Measurements from ENCODE around the gene MRPL54. TPM values are rescaled to one million over a fixed set of nuclear protein-coding genes. Genes with fewer than 3 reads are reported as not detected.
A peak's percentile ranks its signal among the peaks of the same experiment; 100 is the strongest.
"Not testable (repeated sequence)": the region's sequence is repeated elsewhere in the genome, so short reads cannot be mapped to it uniquely, and the experiment has no call there.

Gene MRPL54
- total RNA-seq, 2 experiments from 2014 or later: 47.4 to 50.9 TPM

DNA sequence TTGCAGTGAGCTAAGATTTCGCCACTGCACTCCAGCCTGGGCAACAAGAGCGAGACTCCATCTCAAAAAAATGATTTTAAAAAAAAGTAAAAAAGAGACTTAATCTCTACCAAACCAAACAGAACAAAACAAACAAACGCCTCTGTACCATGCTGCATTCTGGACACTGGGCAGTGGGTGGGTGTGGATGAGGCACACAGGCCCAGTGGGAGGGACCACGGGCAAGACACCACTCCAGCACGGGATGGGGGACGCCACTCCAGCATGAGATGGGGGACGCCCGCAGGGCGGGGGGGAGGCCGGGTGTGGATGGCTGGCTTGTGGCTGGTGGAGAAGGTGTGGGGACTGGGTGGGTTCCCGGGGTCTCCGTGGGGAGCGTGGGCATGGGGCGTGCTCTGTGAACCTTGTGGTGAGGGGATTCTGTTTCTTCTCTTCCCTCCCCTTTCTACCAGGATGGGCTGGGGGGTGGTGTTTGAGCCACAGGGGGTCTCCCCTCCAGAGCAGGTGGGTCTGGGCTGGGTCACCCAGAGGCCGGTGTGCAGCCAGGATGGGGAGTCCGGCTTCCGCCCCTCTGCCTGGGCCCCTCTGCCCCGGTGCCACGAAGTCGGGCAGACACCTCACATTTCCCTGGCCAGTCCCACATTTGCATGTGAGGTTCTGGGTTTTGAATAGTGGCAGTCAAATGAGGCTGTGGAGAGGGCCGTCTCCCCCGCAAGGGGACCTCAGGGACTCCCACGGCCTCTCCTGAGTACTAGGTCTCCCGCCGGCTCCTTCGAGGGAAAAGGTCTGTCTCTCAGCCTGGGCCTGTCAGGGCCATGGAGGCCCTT, 47.6 kb downstream of the MRPL54 start:
- no peak for ATAC-seq
- POLR2A ChIA-PET: no interaction called here
- no peak overlapping the region for H3K4me3 Mint-ChIP-seq
- no peaks in the 10 kb centered on the region for H3K27me3 Mint-ChIP-seq
- no peak overlapping the region for H3K27ac Mint-ChIP-seq
- peak; percentile 57 for DNase-seq
- peaks cover 3% of the 10 kb centered on the region for H3K36me3 Mint-ChIP-seq (ENCODE audit: low read depth)
- H3K9me3 Mint-ChIP-seq: peaks cover 4% of the 10 kb centered on the region
- H3K4me1 Mint-ChIP-seq (ENCODE audit: low read depth): peaks cover 56% of the 10 kb centered on the region
- TF ChIP-seq, protein P1, sequence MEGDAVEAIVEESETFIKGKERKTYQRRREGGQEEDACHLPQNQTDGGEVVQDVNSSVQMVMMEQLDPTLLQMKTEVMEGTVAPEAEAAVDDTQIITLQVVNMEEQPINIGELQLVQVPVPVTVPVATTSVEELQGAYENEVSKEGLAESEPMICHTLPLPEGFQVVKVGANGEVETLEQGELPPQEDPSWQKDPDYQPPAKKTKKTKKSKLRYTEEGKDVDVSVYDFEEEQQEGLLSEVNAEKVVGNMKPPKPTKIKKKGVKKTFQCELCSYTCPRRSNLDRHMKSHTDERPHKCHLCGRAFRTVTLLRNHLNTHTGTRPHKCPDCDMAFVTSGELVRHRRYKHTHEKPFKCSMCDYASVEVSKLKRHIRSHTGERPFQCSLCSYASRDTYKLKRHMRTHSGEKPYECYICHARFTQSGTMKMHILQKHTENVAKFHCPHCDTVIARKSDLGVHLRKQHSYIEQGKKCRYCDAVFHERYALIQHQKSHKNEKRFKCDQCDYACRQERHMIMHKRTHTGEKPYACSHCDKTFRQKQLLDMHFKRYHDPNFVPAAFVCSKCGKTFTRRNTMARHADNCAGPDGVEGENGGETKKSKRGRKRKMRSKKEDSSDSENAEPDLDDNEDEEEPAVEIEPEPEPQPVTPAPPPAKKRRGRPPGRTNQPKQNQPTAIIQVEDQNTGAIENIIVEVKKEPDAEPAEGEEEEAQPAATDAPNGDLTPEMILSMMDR (IDR thresholded peaks at IDR 0.05): no peak
- intact Hi-C loops (cut with micrococcal nuclease): loop anchor here (10.0 kb wide), 1 partner anchor 45 kb away; the partner anchor contains the start of genes APBA3 and MRPL54
- CTCF ChIA-PET: no interaction called here

DNA sequence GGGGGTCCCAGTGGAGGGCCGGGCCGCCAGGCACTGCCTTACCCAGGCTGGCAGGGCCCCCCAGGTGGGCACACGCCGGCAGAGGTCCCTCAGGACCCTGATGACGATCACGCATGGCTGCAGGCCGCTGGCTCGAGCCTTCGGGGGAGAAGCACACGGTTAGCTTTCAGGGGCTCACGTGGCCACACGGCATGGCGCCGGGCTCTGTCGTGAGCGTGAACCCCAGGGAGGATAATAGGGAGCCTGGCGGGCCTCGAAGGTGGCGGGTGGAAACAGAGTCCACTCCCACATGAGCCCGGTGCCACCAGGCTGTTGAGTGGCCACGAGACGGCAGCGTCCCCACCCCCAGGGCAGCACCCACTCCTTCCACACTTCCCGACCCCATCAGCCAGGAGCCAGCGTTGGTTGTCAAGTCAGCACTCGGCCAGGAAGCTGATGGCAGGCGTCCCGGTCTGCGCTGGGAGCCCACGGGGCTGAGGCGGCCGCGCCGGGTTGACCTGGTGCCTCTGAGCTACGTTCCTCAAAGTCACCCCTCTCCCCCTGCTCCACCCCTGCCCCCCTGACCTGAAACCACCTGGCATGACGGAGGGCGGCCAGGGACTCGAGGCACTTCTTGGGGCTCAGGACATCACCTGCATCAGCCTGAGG, 48.4 kb downstream of the MRPL54 start:
- CTCF ChIA-PET: interaction anchor here (2.6 kb wide), 1 partner anchor 11 kb away, joined by 14 read pairs; no protein-coding TSS in a partner anchor
- H3K4me3 Mint-ChIP-seq: no peak overlapping the region
- H3K4me1 Mint-ChIP-seq (ENCODE audit: low read depth): peaks cover 56% of the 10 kb centered on the region
- peaks cover 3% of the 10 kb centered on the region for H3K36me3 Mint-ChIP-seq (ENCODE audit: low read depth)
- H3K27ac Mint-ChIP-seq: peak overlapping the region; percentile 52
- no peaks in the 10 kb centered on the region for H3K27me3 Mint-ChIP-seq
- H3K9me3 Mint-ChIP-seq: peaks cover 4% of the 10 kb centered on the region
- TF ChIP-seq, protein P1 (IDR thresholded peaks at IDR 0.05): no peak
- DNase-seq: no peak
- POLR2A ChIA-PET: interaction anchor here (2.9 kb wide), 2 partner anchors 24 to 27 kb away, joined by 9 to 15 read pairs; partner anchors contain the start of gene MATK
- intact Hi-C loops (cut with micrococcal nuclease): loop anchor here (10.0 kb wide), 1 partner anchor 46 kb away; the partner anchor contains the start of genes APBA3 and MRPL54
- ATAC-seq: no peak

DNA sequence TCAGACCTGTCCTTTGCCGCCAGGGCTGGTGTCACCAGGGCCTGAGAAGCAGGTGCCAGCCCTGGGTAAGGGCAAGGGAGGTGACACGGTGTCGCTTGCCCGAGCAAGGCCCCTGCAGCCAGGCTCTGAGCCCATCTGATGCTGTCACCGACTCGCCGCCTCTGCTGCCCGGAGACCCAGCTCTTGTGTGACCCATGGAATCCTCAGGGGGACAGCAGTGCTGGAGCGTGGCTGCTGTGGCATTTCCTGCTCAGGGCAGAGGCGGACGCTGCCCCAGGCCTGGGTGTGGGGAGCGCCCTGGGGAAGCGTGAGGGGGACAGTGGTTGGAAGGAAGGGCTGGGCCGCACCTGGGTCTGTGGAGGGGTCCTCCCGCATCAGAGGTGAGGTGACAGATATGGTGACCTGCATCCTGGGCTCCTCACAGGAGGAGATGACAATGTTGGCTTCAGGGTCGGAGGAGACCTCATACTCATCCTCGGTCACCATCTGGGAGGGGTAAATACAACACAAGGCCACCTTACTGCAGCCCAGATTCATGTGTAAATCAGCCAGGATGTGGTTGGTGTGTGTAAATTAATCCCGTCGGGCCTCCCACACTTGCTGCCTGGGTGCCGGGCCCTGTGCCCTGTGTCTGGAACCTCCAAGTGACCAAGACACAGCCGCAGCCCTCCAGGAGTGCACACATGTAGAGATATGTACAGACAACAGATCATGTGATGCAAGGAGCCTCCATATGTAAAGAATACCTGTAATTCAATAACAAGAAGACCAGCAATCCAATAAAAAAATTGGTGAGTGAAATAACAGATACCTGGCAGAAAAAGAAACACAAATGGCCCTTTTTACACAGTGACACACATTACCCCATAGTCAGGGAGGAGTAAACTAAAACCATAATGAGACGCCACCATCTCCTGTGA, 51.3 kb downstream of the MRPL54 start:
- TF ChIP-seq, protein P1 (IDR thresholded peaks at IDR 0.05): no peak
- ChIA-PET POLR2A (interaction anchor here (1.2 to 2.9 kb wide), 6 partner anchors 16 to 51 kb away, joined by 3 to 15 read pairs (median 7); partner anchors contain the start of genes MATK and MRPL54), CTCF (interaction anchor here (0.6 to 2.6 kb wide), 4 partner anchors 8 to 326 kb away, joined by 3 to 14 read pairs (median 3); no protein-coding TSS in a partner anchor)
- ATAC-seq (no peak), DNase-seq (peak; percentile 35)
- Mint-ChIP-seq H3K4me1 (ENCODE audit: low read depth) (peaks cover 51% of the 10 kb centered on the region), H3K4me3 (no peak overlapping the region), H3K27me3 (no peaks in the 10 kb centered on the region), H3K36me3 (ENCODE audit: low read depth) (peaks cover 3% of the 10 kb centered on the region), H3K9me3 (peaks cover 4% of the 10 kb centered on the region), H3K27ac (peak overlapping the region; percentile 93)
- intact Hi-C loops (cut with micrococcal nuclease): loop anchor here (10.0 kb wide), 1 partner anchor 49 kb away; the partner anchor contains the start of genes APBA3 and MRPL54

DNA sequence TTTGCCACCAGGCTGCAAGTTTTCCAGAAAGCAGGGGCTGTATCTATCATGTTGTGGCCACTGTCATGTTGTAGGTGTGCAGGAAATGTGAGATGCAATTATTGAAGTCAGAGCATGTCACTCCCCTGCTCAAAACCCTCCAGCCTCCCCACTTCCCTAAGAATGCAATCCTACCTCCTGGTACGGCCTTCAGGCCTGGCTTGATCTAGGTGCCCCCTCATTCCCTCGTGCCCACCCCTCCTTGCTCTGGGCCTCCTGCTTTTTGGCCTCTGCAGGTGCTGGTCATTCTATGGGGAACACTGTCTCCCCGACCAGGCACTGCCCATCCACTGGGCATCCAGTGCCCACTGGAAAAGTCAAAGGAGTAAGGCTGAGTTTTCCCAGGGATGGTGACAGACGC, 52.2 kb downstream of the MRPL54 start:
- Mint-ChIP-seq H3K36me3 (ENCODE audit: low read depth) (peaks cover 3% of the 10 kb centered on the region), H3K27me3 (no peaks in the 10 kb centered on the region), H3K4me1 (ENCODE audit: low read depth) (peaks cover 53% of the 10 kb centered on the region), H3K27ac (peak overlapping the region; percentile 93), H3K4me3 (no peak overlapping the region), H3K9me3 (peaks cover 4% of the 10 kb centered on the region)
- TF ChIP-seq, protein P1 (IDR thresholded peaks at IDR 0.05): no peak
- DNase-seq (no peak), ATAC-seq (no peak)
- POLR2A ChIA-PET: no interaction called here
- intact Hi-C loops (cut with micrococcal nuclease): loop anchor here (10.0 kb wide), 1 partner anchor 50 kb away; the partner anchor contains the start of genes APBA3 and MRPL54
- CTCF ChIA-PET: interaction anchor here (1.3 to 1.5 kb wide), 2 partner anchors 18 to 147 kb away, joined by 3 to 5 read pairs; no protein-coding TSS in a partner anchor

DNA sequence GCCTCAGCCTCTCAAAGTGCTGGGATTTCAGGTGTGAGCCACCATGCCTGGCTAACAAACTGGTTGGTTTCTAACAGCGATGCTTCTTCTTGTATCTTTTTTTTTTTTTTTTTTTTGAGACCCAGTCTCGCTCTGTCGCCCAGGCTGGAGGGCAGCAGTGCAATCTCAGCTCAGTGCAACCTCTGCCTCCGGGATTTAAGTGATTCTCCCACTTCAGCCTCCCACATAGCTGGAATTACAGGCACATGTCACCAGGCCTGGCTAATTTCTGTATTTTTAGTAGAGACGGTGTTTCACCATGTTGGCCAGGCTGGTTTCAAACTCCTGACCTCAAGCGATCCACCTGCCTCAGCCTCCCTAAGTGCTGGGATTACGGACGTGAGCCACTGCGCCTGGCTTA, 53.7 kb downstream of the MRPL54 start:
- POLR2A ChIA-PET, H3K27ac Mint-ChIP-seq: not testable (repeated sequence)
- CTCF ChIA-PET: interaction anchor here (1.2 to 3.5 kb wide), 4 partner anchors 20 to 149 kb away, joined by 3 to 18 read pairs (median 4); partner anchors contain the start of genes APBA3 and MRPL54

More for the DNA sequence above, 53.7 kb downstream of the MRPL54 start:
- H3K36me3 Mint-ChIP-seq (ENCODE audit: low read depth); H3K4me3 Mint-ChIP-seq; H3K27me3 Mint-ChIP-seq; DNase-seq; ATAC-seq; H3K9me3 Mint-ChIP-seq: not testable (repeated sequence)
- intact Hi-C loops (cut with micrococcal nuclease): loop anchor here (10.0 kb wide), 1 partner anchor 51 kb away; the partner anchor contains the start of genes APBA3 and MRPL54
- H3K4me1 Mint-ChIP-seq (ENCODE audit: low read depth): peaks cover 42% of the 10 kb centered on the region

Data from activated CD8-positive, alpha-beta T cell treated with anti-CD3 and anti-CD28 coated beads for 36 hours (primary cell).